GM12875 (cell line): ENCODE results near the gene ARID1B.

Experiments
- H3K4me3 ChIP-seq: one replicate; pipeline ENCODE4 v1.5.1; 2011; ENCODE audit warnings: low read depth, low read length, control low read depth
- TF ChIP-seq, protein P1 (sequence below): IDR thresholded peaks from 2 replicates; pipeline ENCODE4 v1.5.1; 2011; ENCODE audit warnings: low read depth, mild to moderate bottlenecking, control low read depth, inconsistent platforms, low read length, moderate library complexity, borderline replicate concordance; ENCODE audit not compliant: insufficient read depth

ARID1B gene

DNA sequence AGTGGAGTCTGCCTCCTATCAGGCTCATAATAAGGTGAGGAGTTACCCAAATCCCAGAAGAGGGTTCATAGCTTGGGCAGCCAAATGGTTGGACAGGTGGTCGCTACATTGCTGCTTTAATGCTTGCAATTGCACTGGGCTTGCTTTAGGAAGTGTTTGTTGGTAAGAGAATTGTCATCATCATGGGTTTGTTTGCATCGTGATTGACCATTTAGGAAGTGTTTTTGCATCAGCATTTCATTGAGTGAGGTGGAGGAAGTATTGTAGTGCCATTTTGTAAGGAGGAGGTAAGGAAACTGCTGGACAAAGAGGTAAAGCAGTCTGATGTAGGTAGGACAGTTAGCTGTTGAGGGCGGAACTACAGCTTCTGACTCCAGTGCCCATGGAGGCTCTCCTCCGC is 101.5 kb downstream of the ARID1B start:
- TF ChIP-seq, protein P1, sequence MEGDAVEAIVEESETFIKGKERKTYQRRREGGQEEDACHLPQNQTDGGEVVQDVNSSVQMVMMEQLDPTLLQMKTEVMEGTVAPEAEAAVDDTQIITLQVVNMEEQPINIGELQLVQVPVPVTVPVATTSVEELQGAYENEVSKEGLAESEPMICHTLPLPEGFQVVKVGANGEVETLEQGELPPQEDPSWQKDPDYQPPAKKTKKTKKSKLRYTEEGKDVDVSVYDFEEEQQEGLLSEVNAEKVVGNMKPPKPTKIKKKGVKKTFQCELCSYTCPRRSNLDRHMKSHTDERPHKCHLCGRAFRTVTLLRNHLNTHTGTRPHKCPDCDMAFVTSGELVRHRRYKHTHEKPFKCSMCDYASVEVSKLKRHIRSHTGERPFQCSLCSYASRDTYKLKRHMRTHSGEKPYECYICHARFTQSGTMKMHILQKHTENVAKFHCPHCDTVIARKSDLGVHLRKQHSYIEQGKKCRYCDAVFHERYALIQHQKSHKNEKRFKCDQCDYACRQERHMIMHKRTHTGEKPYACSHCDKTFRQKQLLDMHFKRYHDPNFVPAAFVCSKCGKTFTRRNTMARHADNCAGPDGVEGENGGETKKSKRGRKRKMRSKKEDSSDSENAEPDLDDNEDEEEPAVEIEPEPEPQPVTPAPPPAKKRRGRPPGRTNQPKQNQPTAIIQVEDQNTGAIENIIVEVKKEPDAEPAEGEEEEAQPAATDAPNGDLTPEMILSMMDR: no peak
- H3K4me3 ChIP-seq: no peak overlapping the region

DNA sequence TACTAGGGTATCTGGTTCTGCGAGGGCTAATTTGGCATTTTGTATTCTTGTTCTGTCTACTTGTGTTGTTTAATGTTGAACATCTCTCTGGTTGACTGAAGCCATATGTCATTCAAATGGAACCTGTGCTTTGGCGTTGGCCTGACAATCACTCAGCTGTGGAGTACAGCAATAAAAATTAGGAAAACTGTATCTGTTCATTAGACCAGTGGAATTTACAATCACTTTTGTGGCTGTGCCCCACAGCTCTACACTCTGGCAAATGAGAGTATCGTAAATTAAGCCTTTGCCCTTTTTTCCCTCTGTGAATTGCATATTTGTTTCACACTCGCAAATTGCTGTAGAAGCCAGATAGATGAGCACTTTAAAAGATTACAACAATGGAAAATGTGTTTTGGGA is 102.0 kb downstream of the ARID1B start:
- TF ChIP-seq, protein P1: no peak
- H3K4me3 ChIP-seq: no peak overlapping the region

DNA sequence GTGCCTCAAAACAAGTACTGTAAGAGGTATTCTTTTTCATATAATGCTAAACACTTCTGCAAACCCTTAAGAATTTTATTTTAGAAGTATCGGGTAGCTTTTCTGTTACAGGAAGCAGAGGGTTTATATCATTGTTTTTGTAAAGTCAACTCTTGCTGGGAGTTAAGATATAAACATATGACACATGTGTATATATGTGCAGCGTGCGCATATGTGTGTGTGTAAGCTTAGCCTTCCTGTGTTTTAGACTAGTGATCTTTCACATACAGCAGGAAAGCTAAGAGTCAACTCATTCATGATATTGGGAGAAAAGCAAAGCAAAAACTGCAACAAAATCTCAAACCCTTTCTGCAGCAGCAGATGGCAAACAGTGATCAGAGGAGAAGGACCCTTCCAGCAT is 102.4 kb downstream of the ARID1B start:
- TF ChIP-seq, protein P1: no peak
- H3K4me3 ChIP-seq: no peak overlapping the region

DNA sequence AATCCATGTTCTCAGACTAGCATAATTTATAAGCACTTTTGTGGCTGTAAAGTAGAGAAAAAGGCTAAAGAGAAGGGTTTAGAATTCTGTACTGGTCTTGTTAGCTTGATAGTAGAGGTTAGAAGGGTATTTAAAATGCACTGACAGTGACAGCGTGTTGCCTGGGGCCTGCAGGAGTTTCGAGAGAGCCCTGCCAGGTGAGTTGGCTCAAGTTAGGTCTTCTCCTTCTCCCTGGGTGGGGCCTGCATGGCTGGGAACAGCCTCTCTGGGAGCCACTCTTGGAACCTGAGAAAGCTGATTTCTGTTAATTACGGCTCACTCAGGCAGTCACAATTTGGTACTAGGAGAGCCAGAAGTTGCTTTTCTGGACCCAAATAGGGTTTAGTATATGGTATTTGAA is 103.7 kb downstream of the ARID1B start:
- no peak overlapping the region for H3K4me3 ChIP-seq
- TF ChIP-seq, protein P1: no peak

DNA sequence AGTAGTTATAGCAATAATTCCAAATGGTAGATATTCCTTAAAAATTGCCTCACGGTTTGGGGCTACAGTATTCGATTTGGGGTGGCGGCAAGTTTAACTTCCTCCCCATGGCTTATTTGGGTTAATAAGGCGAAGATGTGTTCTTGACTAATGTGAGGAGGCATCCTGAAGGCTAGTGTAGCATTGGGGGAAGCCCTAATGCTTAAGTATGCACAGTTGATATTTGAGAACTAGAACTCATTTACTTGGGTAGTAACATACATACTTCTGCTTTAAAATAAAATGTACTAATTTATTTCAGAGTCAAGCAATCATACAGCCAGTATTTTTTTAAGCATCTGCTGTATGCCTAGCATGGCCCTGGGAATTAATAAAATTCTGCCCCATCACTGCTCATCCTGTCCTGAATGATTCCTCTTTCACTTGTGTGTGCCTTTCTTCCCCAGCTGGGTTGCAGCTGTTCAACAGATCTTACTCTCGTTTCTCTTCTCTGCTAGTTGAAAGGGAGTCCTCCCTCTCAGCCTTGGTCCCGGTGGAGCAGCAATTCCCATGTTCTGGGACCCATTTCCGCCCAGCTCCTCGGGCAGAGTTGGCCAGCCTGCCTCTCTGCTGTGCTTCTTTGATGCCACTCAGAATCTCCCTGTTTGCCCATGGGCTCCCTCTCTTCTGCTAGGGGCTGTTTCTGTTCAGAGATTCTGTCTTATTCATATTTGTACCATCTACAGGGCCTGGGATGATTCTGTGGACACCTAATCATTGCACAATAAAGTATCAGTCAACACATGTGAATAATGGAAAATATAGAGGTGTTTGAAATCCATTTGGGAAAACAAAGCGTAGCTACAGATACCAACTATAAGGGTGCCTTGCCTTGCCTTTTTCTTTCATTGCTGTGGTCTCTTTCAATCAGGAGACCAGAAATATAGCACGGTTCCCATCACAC is 104.8 kb downstream of the ARID1B start:
- TF ChIP-seq, protein P1: no peak
- H3K4me3 ChIP-seq: no peak overlapping the region

DNA sequence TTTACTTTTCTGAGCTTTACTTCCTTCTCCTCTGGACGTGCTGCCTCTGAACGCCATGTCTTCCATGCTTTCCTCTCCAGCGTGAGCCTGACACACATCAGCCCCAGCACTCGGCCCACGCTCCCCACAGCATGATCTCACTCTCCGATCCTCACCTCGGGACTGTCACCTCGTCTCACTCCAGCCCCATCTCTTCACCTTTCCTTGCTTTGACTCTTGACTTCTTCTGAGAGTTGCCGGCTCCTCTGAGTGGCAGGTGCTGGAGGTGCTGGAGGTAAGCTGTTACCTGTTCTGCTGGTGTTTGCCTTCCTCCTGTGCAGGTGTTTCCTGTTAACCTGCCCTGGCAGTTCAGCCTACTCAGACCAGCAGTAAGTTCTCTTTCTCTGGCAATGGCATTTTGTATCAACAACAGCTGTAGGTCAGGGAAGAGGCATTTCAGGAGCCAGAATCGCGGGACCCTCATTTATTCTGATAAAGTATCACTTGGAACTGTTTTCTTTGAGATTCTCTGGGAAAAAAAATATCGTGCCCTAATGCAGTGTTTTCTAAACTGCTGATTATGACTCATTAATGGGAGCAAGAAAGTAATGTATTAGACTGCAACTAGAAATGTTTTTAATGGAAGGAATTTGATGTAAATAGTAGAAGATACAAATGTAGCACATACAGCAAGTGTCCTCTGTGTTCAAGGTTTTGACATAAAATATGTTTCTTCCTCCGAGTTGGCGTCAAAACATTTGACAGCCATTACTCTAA is 106.5 kb downstream of the ARID1B start:
- H3K4me3 ChIP-seq: no peak overlapping the region
- TF ChIP-seq, protein P1: no peak
